ENCODE results near the gene METTL25B.

Gene METTL25B

GRCh38 chr1:156727926-156728598 lies at the start of gene METTL25B:
TSS of gene METTL25B (plus strand) at chr1:156728469. CDS start at chr1:156729105, 636 bp downstream.
- no peak for DNase-seq

DNA sequence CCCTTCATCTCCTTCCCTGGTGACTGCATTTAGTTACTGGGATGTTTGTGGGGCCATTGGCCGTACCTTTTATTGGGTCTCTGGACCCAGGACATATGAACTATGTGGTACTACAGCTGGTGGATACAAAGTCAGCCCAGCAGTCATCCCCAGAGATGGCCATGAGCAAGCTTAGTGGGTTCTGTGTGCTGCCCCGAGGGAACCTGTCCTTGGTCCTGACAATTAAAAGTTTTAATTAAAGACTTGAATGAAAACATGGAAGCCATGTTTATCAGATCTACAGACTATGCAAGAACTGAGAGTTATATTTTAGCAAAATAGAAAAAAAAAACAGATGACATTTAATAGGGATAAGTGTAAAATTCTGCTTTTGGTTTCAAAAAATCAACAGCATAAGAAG lies 48.2 kb upstream of the METTL25B start:
- no peak for DNase-seq

GRCh38 chr1:156681196-156681960 lies 46.9 kb upstream of the METTL25B start:
- no peak for DNase-seq

DNA sequence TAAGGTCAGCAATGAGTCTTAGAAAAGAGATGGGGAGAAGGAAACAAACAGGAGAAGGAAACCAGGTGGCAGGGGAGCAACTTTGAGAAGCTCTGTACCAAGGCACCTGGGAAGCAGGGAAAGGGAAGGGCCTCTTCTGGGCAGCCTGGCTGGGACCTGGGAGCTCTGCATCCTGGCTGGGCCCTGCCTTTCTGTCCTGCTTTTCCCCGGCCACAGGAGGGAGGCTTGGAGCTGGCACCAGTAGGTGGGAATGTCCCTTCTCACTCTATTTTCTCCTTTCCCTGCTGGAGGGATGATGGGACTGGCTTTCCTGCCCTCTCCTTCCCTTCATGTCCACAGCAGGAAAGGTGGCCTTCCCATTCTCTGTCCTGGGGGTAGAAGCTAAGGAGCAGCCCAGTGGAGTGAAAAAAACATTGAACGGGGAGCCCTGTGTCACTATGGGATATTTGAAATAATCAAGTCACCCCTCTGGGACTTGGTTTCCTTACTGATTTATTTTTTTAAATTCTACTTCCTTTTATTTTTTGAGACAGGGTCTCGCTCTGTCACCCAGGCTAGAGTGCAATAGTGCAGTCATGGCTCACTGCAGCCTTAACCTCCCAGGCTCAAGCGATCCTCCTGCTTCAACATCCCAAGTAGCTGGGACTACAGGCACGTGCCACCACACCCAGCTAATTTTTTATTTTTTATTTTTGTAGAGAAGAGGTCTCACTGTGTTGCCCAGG lies 45.9 kb upstream of the METTL25B start:
- no peak for DNase-seq

DNA sequence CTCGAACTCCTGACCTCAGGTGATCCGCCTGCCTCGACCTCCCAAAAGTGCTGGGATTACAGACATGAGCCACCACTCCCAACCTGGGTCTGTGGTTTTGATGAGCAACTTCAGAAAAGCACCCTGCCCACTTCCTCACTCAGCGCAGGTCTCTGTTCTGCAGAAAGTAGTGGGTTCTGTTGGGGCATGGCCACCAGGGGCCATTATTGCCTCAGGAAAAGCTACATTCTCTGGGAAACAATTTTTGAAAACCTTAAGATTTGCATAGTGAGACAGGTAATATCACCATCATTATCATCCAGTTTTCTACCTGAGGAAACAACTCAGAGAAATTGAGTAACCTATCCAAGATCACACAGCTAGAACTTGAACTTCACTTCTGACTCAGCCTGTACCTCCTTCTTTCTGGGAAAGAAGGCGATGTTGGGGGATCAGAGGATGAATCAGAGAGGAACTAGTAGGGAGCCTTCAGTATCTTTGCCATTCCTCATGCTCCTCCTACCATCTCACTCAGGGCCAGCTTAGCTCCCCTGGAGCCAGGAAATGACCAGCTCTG lies 44.0 kb upstream of the METTL25B start:
- no peak for DNase-seq

DNA sequence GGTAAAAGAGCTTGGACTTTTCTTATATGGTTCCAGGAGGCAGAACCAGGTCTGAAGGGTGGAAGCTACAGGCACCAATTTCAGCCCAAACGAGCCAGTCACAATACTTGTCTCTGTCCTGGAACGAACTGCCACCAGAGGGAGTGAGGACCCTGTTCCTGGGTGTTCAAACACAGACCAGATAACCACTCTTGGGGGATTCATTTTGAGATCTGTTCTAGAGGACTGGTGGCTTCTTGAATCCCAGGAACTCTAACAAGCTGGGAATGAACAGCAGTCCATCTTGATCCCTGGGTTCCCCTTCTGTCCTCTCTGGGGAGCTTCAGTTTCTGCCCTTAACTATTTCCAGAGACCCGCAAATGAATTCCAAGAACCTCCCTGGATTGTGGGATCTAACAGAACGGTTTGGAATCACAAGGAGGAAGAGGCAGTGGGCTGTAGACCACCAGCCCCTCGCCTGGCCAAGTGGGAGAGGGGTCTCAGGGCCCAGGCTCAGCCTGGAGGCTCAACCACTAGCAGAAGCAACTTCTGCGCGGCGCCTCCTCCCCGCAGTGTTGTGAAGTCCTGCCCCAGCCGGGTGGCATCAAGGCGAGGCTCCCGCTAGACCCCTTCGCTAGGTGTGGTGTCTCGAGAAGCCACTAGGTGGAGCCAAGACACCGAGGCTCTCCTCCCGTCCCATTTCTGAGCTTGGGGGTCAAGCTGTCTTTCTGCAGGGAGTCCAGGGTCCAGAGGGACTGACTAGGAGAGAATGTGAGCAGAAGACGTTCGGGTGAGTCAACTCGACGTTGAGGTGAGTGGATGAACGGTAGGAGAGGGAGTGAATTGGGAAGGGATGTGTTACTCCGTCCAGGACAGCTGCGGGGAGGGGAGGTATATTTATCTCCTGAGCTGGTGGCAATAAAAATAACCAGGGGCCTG lies 39.0 kb upstream of the METTL25B start:
- peak; percentile 63 for DNase-seq

DNA sequence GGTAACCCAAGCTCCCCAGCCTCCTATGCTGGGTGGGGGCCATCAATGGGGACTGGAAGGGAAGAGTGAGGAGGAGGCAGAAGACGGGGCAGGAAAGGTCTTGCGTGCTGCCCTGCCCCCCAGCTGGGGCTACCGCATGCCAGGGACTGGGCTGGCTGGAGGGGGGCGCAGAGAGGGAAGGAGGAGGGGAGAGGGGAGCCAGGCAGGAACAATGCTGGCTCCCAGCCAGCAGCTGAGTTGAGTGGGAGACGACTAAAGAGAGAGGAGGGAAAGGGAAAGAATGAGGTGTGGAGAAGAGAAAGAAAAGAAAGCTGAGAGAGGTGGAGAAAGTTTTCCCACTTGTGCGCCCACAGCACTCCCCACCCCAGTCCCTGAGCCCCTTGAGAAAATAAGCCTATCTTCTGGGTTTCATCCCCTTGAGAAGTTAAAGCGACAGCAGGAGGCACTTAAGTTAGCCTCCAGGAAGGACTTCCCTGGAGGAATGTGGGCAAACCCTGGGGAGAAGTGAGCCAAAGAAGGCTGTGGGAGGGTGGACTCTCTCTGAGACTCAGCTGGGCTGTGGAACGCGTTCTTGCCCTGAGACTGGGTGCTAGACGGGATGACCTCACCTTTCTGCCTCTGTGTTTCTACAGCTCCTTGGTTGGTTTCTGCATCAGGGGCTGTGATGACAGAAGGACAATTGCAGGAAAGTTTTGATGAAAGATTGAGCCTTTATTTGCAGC lies 38.2 kb upstream of the METTL25B start:
- no peak for DNase-seq

DNA sequence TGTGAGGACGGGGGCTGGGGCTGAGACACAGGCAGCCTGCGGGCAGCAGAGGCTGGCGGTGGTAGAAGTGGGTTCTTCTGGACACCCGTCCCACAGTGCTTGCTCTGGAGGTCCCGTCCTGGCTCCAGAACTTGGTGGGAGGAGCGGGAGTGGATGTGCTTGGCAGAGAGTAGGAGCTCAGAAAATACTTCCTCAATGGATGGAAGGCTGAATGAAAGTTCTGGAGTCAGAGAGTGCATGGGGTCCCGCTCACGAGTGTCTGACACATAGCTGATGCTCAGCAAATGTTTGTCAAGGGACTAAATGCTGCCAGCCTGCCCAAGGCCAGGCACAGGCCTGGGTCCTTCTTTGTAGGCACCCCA lies 37.6 kb upstream of the METTL25B start:
- DNase-seq = no peak

DNA sequence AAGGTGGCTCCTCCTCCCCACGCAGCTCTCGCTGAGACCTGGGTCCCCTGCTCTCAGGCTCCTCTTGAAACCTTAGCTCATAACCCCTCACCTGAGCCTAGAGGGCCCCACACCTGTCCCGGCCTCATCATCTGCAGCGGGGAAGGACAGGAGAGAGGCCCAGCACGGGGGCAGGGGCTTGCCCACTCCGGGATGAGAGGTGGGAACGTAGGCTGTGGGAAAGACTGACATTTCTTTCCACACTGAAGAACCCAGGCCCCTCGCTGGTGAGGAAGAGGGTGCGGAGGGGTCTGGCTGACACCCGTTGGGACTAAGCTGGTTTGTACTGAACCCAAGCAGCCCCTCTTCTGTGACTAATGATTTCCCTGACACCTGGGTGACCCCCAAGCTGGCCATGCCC lies 37.1 kb upstream of the METTL25B start:
- no peak for DNase-seq

DNA sequence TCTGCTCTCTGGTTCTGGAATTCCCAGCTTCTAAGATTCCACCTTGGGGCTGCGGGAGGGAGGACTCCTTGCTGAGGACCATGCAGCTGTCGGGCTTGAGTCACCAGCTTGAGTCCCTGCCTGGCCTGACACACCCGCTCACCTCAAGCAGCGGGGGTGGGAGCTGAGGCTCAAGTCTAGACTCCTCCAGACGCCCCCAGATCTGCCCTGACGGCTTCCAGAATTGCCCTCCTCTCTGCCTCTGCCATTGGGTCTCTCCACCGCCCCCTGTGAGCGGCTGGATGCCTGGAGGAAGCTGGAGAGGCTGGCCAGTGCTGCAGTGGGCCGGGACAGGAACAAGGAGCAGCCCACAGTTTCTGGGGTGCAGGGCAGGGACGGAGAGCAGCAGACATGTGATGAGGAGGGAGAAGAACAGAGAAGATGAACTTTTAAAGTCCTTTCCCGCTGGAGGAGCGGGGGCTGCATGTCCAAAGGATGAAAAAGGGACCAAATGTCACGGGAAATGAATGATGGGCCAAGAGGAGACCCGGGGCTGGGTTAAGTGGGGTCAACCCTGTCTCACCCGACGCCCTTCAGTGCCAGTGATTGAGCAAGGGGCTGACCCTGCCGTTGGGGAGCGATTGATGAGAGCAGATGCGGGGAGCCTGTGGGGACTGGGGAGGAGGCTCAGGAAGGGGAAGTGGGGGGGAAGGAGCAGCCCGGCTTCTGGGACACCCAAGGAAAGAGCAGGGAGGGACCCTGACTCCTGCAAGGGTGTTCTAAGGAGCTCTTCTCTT lies 36.4 kb upstream of the METTL25B start:
- no peak for DNase-seq

DNA sequence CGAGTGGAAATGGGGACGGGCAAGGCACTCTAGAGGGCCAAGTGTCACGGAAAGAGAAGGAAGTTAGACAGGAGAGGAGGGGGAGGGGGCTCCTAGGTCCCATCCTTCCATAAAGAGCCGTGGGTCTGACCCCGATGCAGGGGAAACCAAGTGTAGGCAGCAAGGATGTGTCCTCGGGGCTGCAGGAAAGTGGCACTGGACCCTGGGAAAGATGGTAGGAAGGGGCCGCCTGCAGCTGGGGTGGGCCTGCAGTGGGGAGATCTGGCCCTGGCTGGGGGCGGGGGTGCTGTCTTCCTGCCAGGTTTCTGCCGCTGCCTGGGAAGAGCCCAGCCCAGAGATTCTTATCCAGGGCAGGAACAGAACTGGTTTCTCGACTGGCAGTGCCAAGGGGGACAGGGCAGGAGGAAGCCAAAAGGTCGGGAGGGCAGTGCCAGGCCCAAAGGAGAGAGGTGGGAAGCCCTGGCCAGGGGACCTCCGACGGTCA lies 35.8 kb upstream of the METTL25B start:
- no peak for DNase-seq

- no peak for DNase-seq
Measured at GRCh38 chr1:156692925-156693847, 35.1 kb upstream of the METTL25B start.

GRCh38 chr1:156693848-156694689 lies 34.2 kb upstream of the METTL25B start:
- no peak for DNase-seq

DNA sequence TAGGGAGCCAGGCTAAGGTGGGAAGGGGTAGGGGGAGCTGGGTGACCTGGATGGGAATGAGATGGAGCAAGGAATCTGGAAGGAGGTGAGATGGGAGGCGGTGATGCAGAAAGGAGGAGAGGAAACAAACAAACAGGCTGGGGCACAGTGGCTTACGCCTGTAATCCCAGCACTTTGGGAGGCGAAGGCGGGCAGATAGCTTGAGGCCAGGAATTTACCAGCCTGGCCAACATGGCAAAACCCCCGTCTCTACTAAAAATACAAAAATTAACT lies 33.6 kb upstream of the METTL25B start:
- DNase-seq = no peak

- no peak for DNase-seq
Measured at GRCh38 chr1:156696755-156697154, 31.5 kb upstream of the METTL25B start.

- no peak for DNase-seq
Measured at GRCh38 chr1:156697481-156697880, 30.8 kb upstream of the METTL25B start.

DNA sequence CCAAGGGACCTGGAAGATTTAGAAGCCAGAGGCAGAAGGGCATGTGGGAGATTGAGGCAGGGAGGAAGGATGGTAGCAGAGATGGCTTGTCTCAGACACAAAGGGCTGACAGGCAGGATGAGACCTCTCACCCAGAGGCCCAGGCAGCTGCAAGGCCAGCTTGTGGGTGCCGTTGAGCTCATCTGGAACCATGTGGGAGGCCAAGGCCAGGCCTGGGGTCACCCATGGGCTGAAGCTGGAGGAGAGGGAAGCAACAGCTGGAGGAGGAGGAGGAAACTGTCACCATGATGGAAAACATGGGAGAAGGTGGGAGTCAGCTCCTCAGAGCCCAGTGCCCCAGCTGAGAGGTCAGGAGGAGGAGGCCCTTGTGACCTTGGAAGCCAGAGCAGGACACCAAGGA lies 29.3 kb upstream of the METTL25B start:
- DNase-seq = no peak

DNA sequence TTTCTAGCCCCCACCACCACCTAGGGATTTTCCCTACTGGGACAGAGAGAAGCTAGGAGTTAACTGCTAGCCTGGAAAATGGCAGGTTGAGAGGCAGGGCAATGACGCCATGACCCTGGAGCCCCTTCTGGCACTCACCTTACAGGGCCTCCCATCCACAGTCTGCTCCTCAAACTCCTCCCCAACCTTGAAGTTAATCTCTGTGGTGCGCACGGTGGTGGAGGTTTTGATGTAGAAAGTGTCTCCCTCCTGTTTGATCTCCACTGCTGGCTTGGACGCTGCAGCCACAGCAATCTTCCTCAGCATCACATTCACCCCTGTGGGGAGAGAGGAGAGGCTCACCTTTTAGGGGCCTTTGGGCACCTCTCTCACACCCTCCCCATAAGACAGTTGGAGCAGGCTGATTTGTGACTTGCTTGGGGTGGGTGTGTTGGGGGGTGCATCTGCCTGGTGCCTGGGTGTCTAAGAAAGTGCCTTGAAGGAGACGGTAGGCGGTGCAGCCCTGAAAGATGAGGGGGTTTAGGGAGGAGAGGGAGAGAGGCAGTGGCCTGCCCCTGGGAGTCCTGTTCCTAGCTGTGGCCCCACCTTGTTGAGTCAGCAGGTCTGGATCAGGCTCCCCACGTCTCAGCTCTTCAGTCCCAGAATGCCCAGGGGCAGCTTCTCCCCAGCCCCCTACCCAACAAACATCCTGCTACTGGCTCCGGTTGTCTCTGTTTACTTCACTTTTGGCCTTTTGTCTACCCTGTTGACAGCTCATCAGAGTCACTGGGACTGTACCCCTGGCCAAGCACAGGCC lies 27.3 kb upstream of the METTL25B start:
- DNase-seq = no peak

Data from GOT3 (cell line).